ENCODE results near the gene ATP6V0A1. TPM values are rescaled to one million over a fixed set of nuclear protein-coding genes. Genes with fewer than 3 reads are reported as not detected.
A peak's percentile ranks its signal among the peaks of the same experiment; 100 is the strongest.

Gene ATP6V0A1
- total RNA-seq, 1 donor from 2014 or later: 90.5 TPM

- Mint-ChIP-seq H3K27ac (peak overlapping the region; percentile 29), H3K36me3 (ENCODE audit: insufficient read depth) (peaks cover 17% of the 10 kb centered on the region), H3K4me3 (ENCODE audit: low read depth) (no peak overlapping the region), H3K4me1 (ENCODE audit: low read depth) (no peaks in the 10 kb centered on the region), H3K27me3 (no peaks in the 10 kb centered on the region), H3K9me3 (ENCODE audit: low read depth) (no peaks in the 10 kb centered on the region)
- TF ChIP-seq CTCF (IDR thresholded peaks at IDR 0.05; ENCODE audit: unreplicated experiment): no peak
- no peak for DNase-seq (ENCODE audit: low spot score, unreplicated experiment)
Measured at GRCh38 chr17:42512246-42512645, 53.6 kb downstream of the ATP6V0A1 start.

GRCh38 chr17:42512733-42513251 is 54.1 kb downstream of the ATP6V0A1 start:
- DNase-seq (ENCODE audit: low spot score, unreplicated experiment): no peak
- H3K4me3 Mint-ChIP-seq (ENCODE audit: low read depth): no peak overlapping the region
- peaks cover 21% of the 10 kb centered on the region for H3K36me3 Mint-ChIP-seq (ENCODE audit: insufficient read depth)
- no peaks in the 10 kb centered on the region for H3K9me3 Mint-ChIP-seq (ENCODE audit: low read depth)
- H3K27me3 Mint-ChIP-seq: no peaks in the 10 kb centered on the region
- no peaks in the 10 kb centered on the region for H3K4me1 Mint-ChIP-seq (ENCODE audit: low read depth)
- TF ChIP-seq CTCF (IDR thresholded peaks at IDR 0.05; ENCODE audit: unreplicated experiment): no peak
- H3K27ac Mint-ChIP-seq: no peak overlapping the region

GRCh38 chr17:42513686-42514085 is 55.0 kb downstream of the ATP6V0A1 start:
- no peak overlapping the region for H3K27ac Mint-ChIP-seq
- peaks cover 2% of the 10 kb centered on the region for H3K4me1 Mint-ChIP-seq (ENCODE audit: low read depth)
- no peak for DNase-seq (ENCODE audit: low spot score, unreplicated experiment)
- H3K36me3 Mint-ChIP-seq (ENCODE audit: insufficient read depth): peaks cover 18% of the 10 kb centered on the region
- no peaks in the 10 kb centered on the region for H3K27me3 Mint-ChIP-seq
- H3K4me3 Mint-ChIP-seq (ENCODE audit: low read depth): no peak overlapping the region
- no peak for TF ChIP-seq CTCF (IDR thresholded peaks at IDR 0.05; ENCODE audit: unreplicated experiment)
- no peaks in the 10 kb centered on the region for H3K9me3 Mint-ChIP-seq (ENCODE audit: low read depth)

GRCh38 chr17:42514279-42514678 is 55.6 kb downstream of the ATP6V0A1 start:
- no peak for TF ChIP-seq CTCF (IDR thresholded peaks at IDR 0.05; ENCODE audit: unreplicated experiment)
- DNase-seq (ENCODE audit: low spot score, unreplicated experiment): no peak
- Mint-ChIP-seq H3K27me3 (no peaks in the 10 kb centered on the region), H3K9me3 (ENCODE audit: low read depth) (no peaks in the 10 kb centered on the region), H3K36me3 (ENCODE audit: insufficient read depth) (peaks cover 18% of the 10 kb centered on the region), H3K4me1 (ENCODE audit: low read depth) (peaks cover 5% of the 10 kb centered on the region), H3K27ac (no peak overlapping the region), H3K4me3 (ENCODE audit: low read depth) (no peak overlapping the region)

GRCh38 chr17:42514867-42515266 is 56.2 kb downstream of the ATP6V0A1 start:
- no peak for DNase-seq (ENCODE audit: low spot score, unreplicated experiment)
- peaks cover 18% of the 10 kb centered on the region for H3K36me3 Mint-ChIP-seq (ENCODE audit: insufficient read depth)
- H3K27ac Mint-ChIP-seq: no peak overlapping the region
- H3K4me3 Mint-ChIP-seq (ENCODE audit: low read depth): no peak overlapping the region
- H3K4me1 Mint-ChIP-seq (ENCODE audit: low read depth): peaks cover 11% of the 10 kb centered on the region
- H3K27me3 Mint-ChIP-seq: no peaks in the 10 kb centered on the region
- no peak for TF ChIP-seq CTCF (IDR thresholded peaks at IDR 0.05; ENCODE audit: unreplicated experiment)
- H3K9me3 Mint-ChIP-seq (ENCODE audit: low read depth): no peaks in the 10 kb centered on the region
